ENCODE measurements around the gene RASL10A. TPM values are rescaled to one million over a fixed set of nuclear protein-coding genes. Genes with fewer than 3 reads are reported as not detected.

The RASL10A gene
- total RNA-seq, 1 donor from 2014 or later: 2.0 TPM

DNA sequence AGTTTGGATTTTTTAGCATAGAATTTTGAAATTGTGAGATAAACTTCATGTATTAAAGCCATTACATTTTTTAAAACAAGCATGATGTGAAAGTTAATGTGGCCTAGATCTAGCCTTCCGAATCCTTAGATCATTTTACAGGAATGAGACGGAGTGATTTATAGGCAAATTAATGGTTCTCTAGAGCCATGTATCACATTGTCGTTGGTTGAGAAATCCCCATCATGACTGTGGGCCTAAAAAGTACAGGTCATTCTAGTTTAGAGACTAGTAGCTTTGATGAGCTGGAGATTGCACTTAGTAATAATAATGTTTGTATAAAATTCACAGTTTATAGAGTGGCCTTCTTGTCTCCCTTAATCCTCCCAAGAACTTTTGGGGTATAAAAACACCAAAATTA is 40.3 kb downstream of the RASL10A start:
- DNase-seq (ENCODE audit: low spot score in 2 of 2): no peak
- FAIRE-seq: no peak

GRCh38 chr22:29272624-29273023 is 42.9 kb downstream of the RASL10A start:
- no peak for FAIRE-seq
- no peak for DNase-seq (ENCODE audit: low spot score in 2 of 2)

DNA sequence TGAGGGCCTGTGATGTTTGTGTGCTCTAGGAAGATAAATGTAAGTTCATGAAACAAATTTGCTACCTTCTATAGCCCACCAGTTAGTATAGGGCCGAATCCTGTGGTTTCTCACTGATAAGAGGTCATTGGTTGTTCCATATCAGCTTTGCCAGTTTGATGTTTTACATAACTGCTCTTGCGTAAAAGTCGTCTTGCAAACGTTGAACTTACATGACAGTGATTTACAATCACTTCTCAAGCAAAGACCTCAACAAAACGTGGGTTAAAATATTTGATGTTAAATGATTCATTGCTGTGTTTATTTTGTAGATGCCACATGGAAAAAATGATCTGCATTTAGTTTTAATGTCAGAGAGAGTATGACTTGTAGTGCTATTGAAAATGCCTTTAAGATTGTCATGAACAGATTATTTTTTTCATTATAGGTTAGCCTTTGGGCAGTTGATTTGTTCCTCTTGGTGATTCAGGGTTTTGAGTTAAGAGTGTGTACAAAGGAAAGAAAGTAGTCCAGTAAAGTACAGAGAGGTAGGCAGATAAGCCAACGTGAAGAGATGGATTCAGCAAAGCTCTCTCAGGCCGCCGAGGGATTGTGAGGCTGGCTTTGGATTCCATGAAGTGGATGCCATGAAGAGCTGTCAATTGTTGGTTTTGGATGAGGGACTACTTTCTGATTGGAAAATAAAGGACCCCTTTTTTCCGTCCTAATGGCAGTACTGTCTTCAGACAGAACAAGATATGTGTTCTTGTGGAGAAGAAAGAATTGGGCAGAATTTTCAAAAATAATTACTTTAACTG is 44.8 kb downstream of the RASL10A start:
- DNase-seq (ENCODE audit: low spot score in 2 of 2): no peak
- FAIRE-seq: no peak

DNA sequence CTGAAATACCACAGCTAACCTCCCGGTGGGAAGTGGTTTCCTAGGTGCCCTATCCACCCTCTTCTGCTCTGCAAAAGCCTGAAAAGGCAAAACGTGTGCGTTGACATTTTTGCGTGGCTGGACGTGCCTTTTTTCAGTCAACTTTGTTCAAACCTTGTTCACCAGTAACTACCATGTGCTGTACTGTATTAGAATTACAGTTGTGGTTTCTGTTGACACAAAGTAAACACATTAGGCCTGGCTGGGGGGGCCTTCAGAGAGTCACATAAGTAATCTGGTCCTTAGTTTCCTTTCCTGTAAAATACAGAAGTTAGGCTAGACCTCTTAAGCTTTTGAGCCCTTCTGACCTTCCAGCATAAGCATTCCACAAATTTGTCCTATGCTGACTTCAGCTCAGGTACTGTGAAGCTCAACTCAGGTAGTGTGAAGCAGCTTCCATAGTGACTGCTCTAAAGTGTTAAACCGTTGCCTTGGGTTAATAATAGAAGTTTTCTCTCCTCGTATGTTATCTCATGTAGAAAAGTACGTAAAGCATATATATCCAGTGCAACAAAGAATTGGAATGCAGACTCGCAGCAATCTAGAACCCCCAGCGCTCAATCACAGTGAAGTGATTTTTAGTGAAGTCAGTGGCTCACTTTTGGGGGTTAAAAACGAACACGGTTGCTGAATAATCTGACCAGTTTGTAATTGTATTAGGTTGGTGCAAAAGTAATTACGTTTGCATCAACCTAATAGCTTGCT is 45.6 kb downstream of the RASL10A start:
- FAIRE-seq (no peak), DNase-seq (ENCODE audit: low spot score in 2 of 2) (no peak)

DNA sequence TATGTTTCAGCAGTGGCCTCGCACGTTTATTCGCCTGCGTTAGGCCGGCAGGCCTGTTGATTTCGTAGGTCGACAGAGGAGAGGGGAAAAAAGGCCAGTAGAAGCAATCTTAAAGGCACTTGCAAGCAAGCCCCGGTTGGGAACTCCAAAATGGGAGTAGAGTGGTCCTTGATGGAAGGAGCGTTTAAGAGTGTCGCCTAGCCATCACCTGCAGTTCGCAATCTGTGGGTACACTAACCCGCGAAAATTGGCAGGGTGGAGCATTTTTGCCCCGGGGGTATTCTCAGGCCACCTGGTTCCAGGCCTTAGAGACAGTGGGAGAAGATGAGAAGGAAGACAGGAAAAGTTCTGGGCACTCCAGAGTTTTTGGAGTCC is 46.3 kb downstream of the RASL10A start:
- FAIRE-seq (no peak), DNase-seq (ENCODE audit: low spot score in 2 of 2) (no peak)

GRCh38 chr22:29268511-29269229 is 46.8 kb downstream of the RASL10A start:
- DNase-seq (ENCODE audit: low spot score in 2 of 2) (peak; percentile 65 to 69), FAIRE-seq (no peak)

GRCh38 chr22:29267858-29268510 is 47.5 kb downstream of the RASL10A start, which contains the start of the genes EWSR1 and RHBDD3:
Gene EWSR1, plus strand, starts transcription at chr22:29268268. Its CDS starts 69 bp downstream, at chr22:29268337.
Gene RHBDD3, minus strand, starts transcription at chr22:29267981. Its CDS starts 2,355 bp downstream, at chr22:29265626.
- DNase-seq (ENCODE audit: low spot score in 2 of 2): peak; percentile 95
- no peak for FAIRE-seq

DNA sequence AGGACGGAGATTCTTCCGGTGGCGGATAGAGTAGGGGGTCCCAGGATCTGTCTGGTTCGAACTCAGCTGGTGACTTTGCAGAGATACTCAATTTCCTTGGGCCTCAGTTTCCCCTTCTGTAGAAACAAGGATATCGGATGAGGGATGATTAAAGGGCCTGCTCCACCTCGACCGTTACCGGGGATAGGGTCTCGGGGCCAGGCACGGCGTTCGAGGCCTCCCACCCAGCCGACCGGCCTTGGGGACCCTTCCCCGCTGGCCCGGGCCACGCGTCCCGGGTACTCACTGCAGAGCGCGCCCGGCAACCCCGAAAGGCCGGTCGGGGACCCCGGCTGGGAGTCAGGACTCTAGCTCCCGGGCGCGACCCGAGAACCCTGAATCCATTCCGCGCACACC is 48.0 kb downstream of the RASL10A start:
- no peak for FAIRE-seq

DNA sequence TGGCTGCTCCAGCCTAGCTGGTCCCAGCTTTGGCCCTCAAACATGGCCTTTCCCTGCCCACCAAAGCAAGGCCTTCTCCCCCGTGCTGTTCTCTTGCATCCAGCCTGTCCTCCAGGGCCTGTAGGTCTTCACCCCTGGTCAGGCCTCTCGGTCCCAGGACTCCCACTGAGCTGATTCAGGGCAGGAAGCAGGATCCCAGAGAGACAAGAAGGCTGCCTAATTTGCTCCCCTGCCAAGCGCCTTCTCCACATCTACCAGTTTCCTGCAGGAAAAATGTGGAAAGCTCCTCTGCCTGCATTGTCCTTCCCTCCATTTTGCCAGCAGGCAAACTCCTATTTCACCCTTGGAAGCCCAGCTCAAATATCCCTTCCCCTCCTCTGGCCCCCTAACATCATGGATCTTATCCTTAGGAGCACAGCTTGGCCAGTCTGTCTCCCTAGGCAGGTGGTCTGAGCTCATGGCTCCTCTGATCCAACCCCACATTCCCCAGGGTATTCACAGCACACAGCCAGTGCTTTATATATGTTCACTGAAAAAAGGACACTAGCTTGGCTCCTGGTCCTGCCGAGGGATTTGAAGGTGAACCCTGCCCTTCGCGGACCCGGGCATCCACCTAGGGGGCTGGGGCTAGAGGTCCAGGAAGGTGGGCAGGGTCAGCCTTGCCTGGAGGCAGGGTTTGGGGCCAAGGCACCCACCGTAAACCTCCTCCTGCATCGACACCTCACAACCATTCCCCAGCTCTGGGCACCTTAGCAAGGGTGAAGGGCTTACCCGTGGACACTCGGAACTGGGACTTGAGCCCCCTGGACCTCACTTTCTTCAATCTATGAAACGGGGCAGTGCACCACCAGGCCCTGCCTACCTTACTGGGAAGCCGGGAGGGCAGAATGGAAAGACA is 48.7 kb downstream of the RASL10A start:
- FAIRE-seq (no peak), DNase-seq (ENCODE audit: low spot score in 2 of 2) (no peak)

More for the DNA sequence above, 48.0 kb downstream of the RASL10A start:
- DNase-seq (ENCODE audit: low spot score in 2 of 2): no peak

GRCh38 chr22:29265929-29266328 is 49.6 kb downstream of the RASL10A start:
- DNase-seq (ENCODE audit: low spot score in 2 of 2): no peak
- no peak for FAIRE-seq

- DNase-seq (ENCODE audit: low spot score in 2 of 2) (no peak), FAIRE-seq (no peak)
Observed at GRCh38 chr22:29265305-29265704, 50.2 kb downstream of the RASL10A start.

GRCh38 chr22:29263791-29264276 is 51.7 kb downstream of the RASL10A start:
- no peak for FAIRE-seq

More at GRCh38 chr22:29263791-29264276, 51.7 kb downstream of the RASL10A start:
- no peak for DNase-seq (ENCODE audit: low spot score in 2 of 2)

Small RNA genes lying within 50 kb of the gene (small RNA-seq; reads per million reads assigned to genes)
- gene MIR3653: not detected

Other genes starting within 250 kb of the RASL10A start
- 6.9 TPM for gene KREMEN1, start 242.7 kb downstream of the RASL10A start, total RNA-seq
- gene EMID1, start 109.8 kb downstream of the RASL10A start, total RNA-seq: 33.8 TPM
- gene RHBDD3, start 47.7 kb downstream of the RASL10A start, total RNA-seq: 14.7 TPM
- 205 TPM for gene EWSR1, start 47.4 kb downstream of the RASL10A start, total RNA-seq
- gene GAS2L1, start 9.0 kb downstream of the RASL10A start, total RNA-seq: 2.9 TPM
- 44.8 TPM for gene AP1B1, start 72.9 kb upstream of the RASL10A start, total RNA-seq
- gene RFPL1, start 122.9 kb upstream of the RASL10A start, total RNA-seq: under 0.01 TPM
- gene NEFH, start 164.5 kb upstream of the RASL10A start, total RNA-seq: 0.41 TPM
- 33.0 TPM for gene THOC5, start 238.1 kb upstream of the RASL10A start, total RNA-seq

Measured in frontal cortex (tissue), 4 donors.